HEK293 (cell line): ENCODE measurements around the gene TM2D3.

Experiments
- CTCF ChIA-PET: fragments of 350-600 bp; formaldehyde crosslinking; extraction: SDS; loops from one replicate; lab custom pipeline; 2021; ENCODE audit warnings: antibody characterized with exemption; lab: Yijun Ruan, JAX
- POLR2A ChIA-PET: fragments of 300-600 bp; formaldehyde crosslinking; extraction: SDS; loops from one replicate; lab custom pipeline; 2020; ENCODE audit warnings: antibody characterized with exemption, inconsistent platforms; lab: Yijun Ruan, JAX
- H3K27ac ChIP-seq: fragments of 200-500 bp; sonication (Bioruptor generic); 2 replicates; pipeline ENCODE4 v1.5.1; 2014; ENCODE audit warnings: low read depth, low read length, control low read depth, inconsistent platforms; ENCODE audit errors: extremely low read depth
- H3K36me3 ChIP-seq, 2 experiments: fragments of 200-500 bp in 1 of 2; sonication (Bioruptor generic) in 1 of 2; 1 replicate in 1 of 2; 2 replicates in 1 of 2; pipeline ENCODE4 v1.5.1; 2014 to 2017; ENCODE audit warnings: inconsistent platforms in 2 of 2, low read length in 2 of 2; ENCODE audit not compliant: control insufficient read depth in 2 of 2, insufficient read depth in 1 of 2
- H3K4me1 ChIP-seq: fragments of 200-500 bp; sonication (Bioruptor generic); 2 replicates; pipeline ENCODE4 v1.5.1; 2014; ENCODE audit warnings: mild to moderate bottlenecking, low read length, inconsistent platforms; ENCODE audit not compliant: control insufficient read depth, insufficient read depth
- H3K4me3 ChIP-seq: 2 replicates; pipeline ENCODE4 v1.5.1; 2011; ENCODE audit warnings: low read depth, mild to moderate bottlenecking, control low read depth, low read length, moderate library complexity
- H3K9me3 ChIP-seq: fragments of 200-500 bp; sonication (Bioruptor generic); 2 replicates; pipeline ENCODE4 v1.5.1; 2014; ENCODE audit warnings: low read depth, low read length, inconsistent platforms; ENCODE audit not compliant: control insufficient read depth, insufficient read depth
- GLIS2 ChIP-seq: fragments of 450-650 bp; formaldehyde crosslinking; IDR thresholded peaks from 2 replicates; pipeline ENCODE4 v1.5.1; 2016; ENCODE audit warnings: missing biosample characterization, missing genetic modification characterization
- INSM2 ChIP-seq: fragments of 450-650 bp; formaldehyde crosslinking; IDR thresholded peaks from 2 replicates; pipeline ENCODE4 v1.5.1; 2016; ENCODE audit warnings: missing biosample characterization, missing genetic modification characterization
- OVOL3 ChIP-seq: fragments of 450-650 bp; formaldehyde crosslinking; IDR thresholded peaks from 2 replicates; pipeline ENCODE4 v1.5.1; 2016; ENCODE audit warnings: missing biosample characterization, missing genetic modification characterization
- PRDM4 ChIP-seq: fragments of 450-650 bp; formaldehyde crosslinking; IDR thresholded peaks from 2 replicates; pipeline ENCODE4 v1.5.1; 2017; ENCODE audit warnings: missing biosample characterization, missing genetic modification characterization
- PRDM6 ChIP-seq: fragments of 450-650 bp; formaldehyde crosslinking; IDR thresholded peaks from 2 replicates; pipeline ENCODE4 v1.5.1; 2017; ENCODE audit warnings: missing biosample characterization, missing genetic modification characterization
- SETDB1 ChIP-seq: IDR thresholded peaks from one replicate; pipeline ENCODE4 v1.6.1; 2017; ENCODE audit warnings: mild to moderate bottlenecking, low read length, moderate library complexity, mixed read lengths; ENCODE audit not compliant: insufficient read length
- SP3 ChIP-seq: fragments of 450-650 bp; formaldehyde crosslinking; IDR thresholded peaks from 2 replicates; pipeline ENCODE4 v1.5.1; 2016; ENCODE audit warnings: missing biosample characterization, missing genetic modification characterization
- TRIM28 ChIP-seq: IDR thresholded peaks from 2 replicates; pipeline ENCODE4 v1.6.1; 2011; ENCODE audit warnings: low read length, control low read depth, borderline replicate concordance
- YY1 ChIP-seq: fragments of 450-650 bp; formaldehyde crosslinking; IDR thresholded peaks from 2 replicates; pipeline ENCODE4 v1.5.1; 2018; ENCODE audit warnings: missing biosample characterization, missing genetic modification characterization
- ZBTB6 ChIP-seq: fragments of 450-650 bp; formaldehyde crosslinking; IDR thresholded peaks from 2 replicates; pipeline ENCODE4 v1.5.1; 2017; ENCODE audit warnings: missing biosample characterization, missing genetic modification characterization
- ZFP41 ChIP-seq: fragments of 450-650 bp; formaldehyde crosslinking; IDR thresholded peaks from 2 replicates; pipeline ENCODE4 v1.5.1; 2016; ENCODE audit warnings: missing biosample characterization, missing genetic modification characterization, borderline replicate concordance
- ZNF140 ChIP-seq: fragments of 450-650 bp; formaldehyde crosslinking; IDR thresholded peaks from 2 replicates; pipeline ENCODE4 v1.5.1; 2016; ENCODE audit warnings: missing biosample characterization, missing genetic modification characterization
- ZNF19 ChIP-seq: fragments of 450-650 bp; formaldehyde crosslinking; IDR thresholded peaks from 2 replicates; pipeline ENCODE4; 2016; ENCODE audit warnings: missing biosample characterization, missing genetic modification characterization, low read depth
- ZNF221 ChIP-seq: fragments of 450-650 bp; formaldehyde crosslinking; IDR thresholded peaks from 2 replicates; pipeline ENCODE4 v1.5.1; 2017; ENCODE audit warnings: missing biosample characterization, missing genetic modification characterization, borderline replicate concordance
- ZNF274 ChIP-seq, 2 experiments: fragments of 200-500 bp in 1 of 2; fragments of 450-650 bp in 1 of 2; sonication (Bioruptor generic) in 1 of 2; formaldehyde crosslinking in 1 of 2; IDR thresholded peaks; 2 replicates each; pipeline versions ENCODE4 v1.5.1 to v1.6.1; 2014 to 2016; ENCODE audit warnings: borderline replicate concordance in 1 of 2, inconsistent platforms in 1 of 2, low read length in 1 of 2, missing biosample characterization in 1 of 2, missing genetic modification characterization in 1 of 2
- ZNF426 ChIP-seq: fragments of 450-650 bp; formaldehyde crosslinking; IDR thresholded peaks from 2 replicates; pipeline ENCODE4 v1.5.1; 2017; ENCODE audit warnings: missing biosample characterization, missing genetic modification characterization, mild to moderate bottlenecking, inconsistent platforms, moderate library complexity
- ZNF560 ChIP-seq: fragments of 450-650 bp; formaldehyde crosslinking; IDR thresholded peaks from 2 replicates; pipeline ENCODE4 v1.5.1; 2017; ENCODE audit warnings: missing biosample characterization, missing genetic modification characterization, borderline replicate concordance
- ZNF664 ChIP-seq: fragments of 450-650 bp; formaldehyde crosslinking; IDR thresholded peaks from 2 replicates; pipeline ENCODE4 v1.5.1; 2016; ENCODE audit warnings: missing biosample characterization, missing genetic modification characterization
- ZNF792 ChIP-seq: fragments of 450-650 bp; formaldehyde crosslinking; IDR thresholded peaks from 2 replicates; pipeline ENCODE4 v1.5.1; 2016; ENCODE audit warnings: missing biosample characterization, missing genetic modification characterization

The TM2D3 gene

GRCh38 chr15:101596633-101597032, 55.5 kb downstream of the TM2D3 start:
- ChIA-PET CTCF (no interaction called here), POLR2A (no interaction called here)
- H3K4me1 ChIP-seq = no peaks in the 10 kb centered on the region; the same call in 1 of the 2 replicates
- peaks cover 6% of the 10 kb centered on the region for H3K9me3 ChIP-seq
- 0 out of 2 replicates have a peak, but pooled peaks have one; percentile 24 for TF ChIP-seq ZNF274 (IDR thresholded peaks at IDR 0.05; ENCODE audit: low read length)
- TF ChIP-seq ZNF274 (tag by site-specific recombination; IDR thresholded peaks at IDR 0.05; ENCODE audit: borderline replicate concordance) = no peak
- no peak for TF ChIP-seq ZNF792 (tag by site-specific recombination)
- no peak for TF ChIP-seq ZNF560
- no peak for TF ChIP-seq INSM2 (tag by site-specific recombination)
- no peak for TF ChIP-seq OVOL3 (tag by site-specific recombination)
- TF ChIP-seq ZNF221 (tag by site-specific recombination) = no peak
- TF ChIP-seq ZNF426 (tag by site-specific recombination) = no peak
- TF ChIP-seq ZNF664 (tag by site-specific recombination) = no peak
- no peak for TF ChIP-seq ZNF19
- no peak for TF ChIP-seq YY1
- TF ChIP-seq SP3 (tag by site-specific recombination) = no peak
- no peak for TF ChIP-seq ZFP41 (tag by site-specific recombination)
- no peak for TF ChIP-seq ZNF140
- TF ChIP-seq PRDM4 = no peak
- TF ChIP-seq TRIM28 = 0 out of 2 replicates have a peak, but pooled peaks have one; percentile 37
- no peak for TF ChIP-seq PRDM6
- TF ChIP-seq GLIS2 (tag by site-specific recombination) = no peak
- no peak for TF ChIP-seq ZBTB6 (tag by site-specific recombination)
- peak; percentile 78 for TF ChIP-seq SETDB1
- no peak overlapping the region for H3K4me3 ChIP-seq
- no peaks in the 10 kb centered on the region for H3K36me3 ChIP-seq
- H3K27ac ChIP-seq = no peak overlapping the region
